Smooth muscle cell of the brain vasculature (primary cell): ENCODE results near the gene PDGFRB.
A peak's percentile ranks its signal among the peaks of the same experiment; 100 is the strongest.

Experiments used
- DNase-seq: peaks from one replicate; pipeline ENCODE4 v3.0.0-alpha.2; 2012; ENCODE audit warnings: low read depth, low spot score

Gene PDGFRB

GRCh38 chr5:150144879-150145278 is 10.8 kb downstream of the PDGFRB start:
- no peak for DNase-seq

GRCh38 chr5:150144246-150144801 is 11.3 kb downstream of the PDGFRB start:
- no peak for DNase-seq

GRCh38 chr5:150143350-150144245 is 12.0 kb downstream of the PDGFRB start:
- DNase-seq: no peak

- no peak for DNase-seq
Measured at GRCh38 chr5:150142959-150143349, 12.7 kb downstream of the PDGFRB start.

GRCh38 chr5:150142185-150142958 is 13.3 kb downstream of the PDGFRB start:
- DNase-seq: no peak

- DNase-seq: no peak
Measured at GRCh38 chr5:150141544-150142184, 14.0 kb downstream of the PDGFRB start.

- DNase-seq: no peak
Measured at GRCh38 chr5:150140830-150141229, 14.8 kb downstream of the PDGFRB start.

GRCh38 chr5:150139334-150139733 is 16.3 kb downstream of the PDGFRB start:
- no peak for DNase-seq

- peak; percentile 90 for DNase-seq
Measured at GRCh38 chr5:150138551-150139265, 16.9 kb downstream of the PDGFRB start.

- DNase-seq: no peak
Measured at GRCh38 chr5:150137997-150138396, 17.6 kb downstream of the PDGFRB start.

GRCh38 chr5:150137168-150137957 is 18.3 kb downstream of the PDGFRB start:
- DNase-seq: no peak

GRCh38 chr5:150136305-150137167 is 19.1 kb downstream of the PDGFRB start:
- no peak for DNase-seq

- no peak for DNase-seq
Measured at GRCh38 chr5:150135557-150136304, 19.9 kb downstream of the PDGFRB start.

GRCh38 chr5:150134198-150134588 is 21.5 kb downstream of the PDGFRB start:
- DNase-seq: no peak

- no peak for DNase-seq
Measured at GRCh38 chr5:150133581-150134197, 22.0 kb downstream of the PDGFRB start.

GRCh38 chr5:150132740-150133139 is 22.9 kb downstream of the PDGFRB start:
- no peak for DNase-seq

- DNase-seq: no peak
Measured at GRCh38 chr5:150131978-150132694, 23.5 kb downstream of the PDGFRB start.

GRCh38 chr5:150131461-150131860 is 24.2 kb downstream of the PDGFRB start:
- DNase-seq: no peak
